Hair follicular keratinocyte (primary cell): ENCODE measurements around the gene DYNLT4. TPM values are rescaled to one million over a fixed set of nuclear protein-coding genes. Genes with fewer than 3 reads are reported as not detected.

Experiments
- total RNA-seq: library from RNA; depleted of rRNA; stranded (reverse); fragments of >200 nt; gene quantifications from 2 replicates; pipeline ENCODE4 v1.2.3, GENCODE V29; 2015

DYNLT4 gene
- 2.7 TPM in 1 of 2 replicates, not detected in the other for total RNA-seq

GRCh38 chr1:44806704-44807363 is at the start of gene DYNLT4:
Gene DYNLT4, minus strand, starts transcription at chr1:44807351. Its CDS starts 683 bp downstream, at chr1:44806668.

GRCh38 chr1:44842862-44843655 is 35.9 kb upstream of the DYNLT4 start, which contains the start of gene PTCH2:
Gene PTCH2, minus strand, starts transcription at chr1:44843253. Its CDS starts 321 bp downstream, at chr1:44842932.

GRCh38 chr1:44808063-44808937 is 1.1 kb upstream of the DYNLT4 start, which contains the start of gene BTBD19:
Gene BTBD19, plus strand, starts transcription at chr1:44808523. Its CDS starts 298 bp downstream, at chr1:44808821.

GRCh38 chr1:44799770-44800584 is 7.2 kb downstream of the DYNLT4 start, which contains the start of gene PLK3:
Gene PLK3, plus strand, starts transcription at chr1:44800377. Its CDS starts 87 bp downstream, at chr1:44800464.

GRCh38 chr1:44788120-44788860 is 18.9 kb downstream of the DYNLT4 start, which contains the start of gene BEST4:
Gene BEST4, minus strand, starts transcription at chr1:44788170. Its CDS starts 465 bp downstream, at chr1:44787705.

GRCh38 chr1:44775078-44775929 is 31.8 kb downstream of the DYNLT4 start, which contains the start of gene RPS8:
Gene RPS8, plus strand, starts transcription at chr1:44775540. Its CDS starts 57 bp downstream, at chr1:44775597.

Other genes starting within 250 kb of the DYNLT4 start
- 3.7 and 10.2 TPM in 2 replicates for gene TMEM53, start 132.9 kb downstream of the DYNLT4 start, total RNA-seq
- not detected in 2 replicates for gene ARMH1, start 132.6 kb downstream of the DYNLT4 start, total RNA-seq
- not detected in 2 replicates for gene RNU5D-1, start 76.2 kb downstream of the DYNLT4 start, total RNA-seq
- 16.5 and 56.2 TPM in 2 replicates for gene KIF2C, start 67.5 kb downstream of the DYNLT4 start, total RNA-seq
- gene RPS8, start 31.8 kb downstream of the DYNLT4 start, total RNA-seq: 2,787 and 3,108 TPM in 2 replicates
- gene BEST4, start 19.2 kb downstream of the DYNLT4 start, total RNA-seq: 0.16 TPM in 1 of 2 replicates, not detected in the other
- 34.4 and 75.1 TPM in 2 replicates for gene PLK3, start 7.0 kb downstream of the DYNLT4 start, total RNA-seq
- 1.2 and 6.2 TPM in 2 replicates for gene BTBD19, start 1.2 kb upstream of the DYNLT4 start, total RNA-seq
- gene PTCH2, start 35.9 kb upstream of the DYNLT4 start, total RNA-seq: not detected in 2 replicates
- 26.6 and 42.1 TPM in 2 replicates for gene EIF2B3, start 179.2 kb upstream of the DYNLT4 start, total RNA-seq
- gene HECTD3, start 204.0 kb upstream of the DYNLT4 start, total RNA-seq: 18.4 and 22.0 TPM in 2 replicates
- gene UROD, start 204.9 kb upstream of the DYNLT4 start, total RNA-seq: 107 and 124 TPM in 2 replicates